Osteoblast (primary cell): Measurements from ENCODE around the gene RPRD1B. TPM values are rescaled to one million over a fixed set of nuclear protein-coding genes. Genes with fewer than 3 reads are reported as not detected.

Source experiments
- DNase-seq: peaks from one replicate; pipeline ENCODE4 v3.0.0; 2011; ENCODE audit warnings: low spot score, mixed read lengths; ENCODE audit not compliant: insufficient read length; ENCODE audit errors: missing footprints
- H2AFZ ChIP-seq: 2 replicates; pipeline ENCODE4 v1.6.0; 2011; ENCODE audit warnings: mild to moderate bottlenecking, low read length
- H3K27ac ChIP-seq: 2 replicates; pipeline ENCODE4 v1.5.1; 2011; ENCODE audit warnings: mild to moderate bottlenecking, low read depth, low read length, moderate library complexity
- H3K27me3 ChIP-seq: 2 replicates; pipeline ENCODE4 v1.6.0; 2012; ENCODE audit warnings: mild to moderate bottlenecking, control low read depth, inconsistent platforms, low read length, moderate library complexity; ENCODE audit not compliant: insufficient read depth
- H3K36me3 ChIP-seq: 2 replicates; pipeline ENCODE4 v1.5.1; 2011; ENCODE audit warnings: mild to moderate bottlenecking, low read length, control low read depth, moderate library complexity; ENCODE audit not compliant: insufficient read depth
- H3K4me1 ChIP-seq: 2 replicates; pipeline ENCODE4 v1.5.1; 2011; ENCODE audit warnings: mild to moderate bottlenecking, low read length, control low read depth, moderate library complexity; ENCODE audit not compliant: insufficient read depth
- H3K4me2 ChIP-seq: 2 replicates; pipeline ENCODE4 v1.6.0; 2011; ENCODE audit warnings: mild to moderate bottlenecking, low read length; ENCODE audit not compliant: insufficient read depth
- H3K4me3 ChIP-seq: fragments of 200-600 bp; sonication (generic); 3 replicates; pipeline ENCODE4 v1.5.1; 2012; ENCODE audit warnings: mild to moderate bottlenecking, low read length, inconsistent platforms; ENCODE audit not compliant: insufficient read depth
- H3K79me2 ChIP-seq: 2 replicates; pipeline ENCODE4 v1.6.0; 2012; ENCODE audit warnings: mild to moderate bottlenecking, low read length, control low read depth, inconsistent platforms; ENCODE audit not compliant: insufficient read depth
- H3K9me3 ChIP-seq: 2 replicates; pipeline ENCODE4 v1.5.1; 2011; ENCODE audit warnings: low read depth, low read length, control low read depth
- H4K20me1 ChIP-seq: 2 replicates; pipeline ENCODE4 v1.6.0; 2012; ENCODE audit warnings: mild to moderate bottlenecking, low read length, control low read depth; ENCODE audit not compliant: insufficient read depth
- total RNA-seq: library from RNA; depleted of rRNA; stranded (reverse); fragments of >200 nt; gene quantifications from 2 replicates; pipeline ENCODE4 v1.2.3, GENCODE V29; 2012
- TF ChIP-seq, protein P1 (sequence below): IDR thresholded peaks from 2 replicates; pipeline ENCODE4 v1.5.1; 2011; ENCODE audit warnings: mild to moderate bottlenecking, low read depth, low read length, moderate library complexity; ENCODE audit errors: extremely low read depth

The RPRD1B gene
- total RNA-seq, 1 donor, result 29.3 TPM

DNA sequence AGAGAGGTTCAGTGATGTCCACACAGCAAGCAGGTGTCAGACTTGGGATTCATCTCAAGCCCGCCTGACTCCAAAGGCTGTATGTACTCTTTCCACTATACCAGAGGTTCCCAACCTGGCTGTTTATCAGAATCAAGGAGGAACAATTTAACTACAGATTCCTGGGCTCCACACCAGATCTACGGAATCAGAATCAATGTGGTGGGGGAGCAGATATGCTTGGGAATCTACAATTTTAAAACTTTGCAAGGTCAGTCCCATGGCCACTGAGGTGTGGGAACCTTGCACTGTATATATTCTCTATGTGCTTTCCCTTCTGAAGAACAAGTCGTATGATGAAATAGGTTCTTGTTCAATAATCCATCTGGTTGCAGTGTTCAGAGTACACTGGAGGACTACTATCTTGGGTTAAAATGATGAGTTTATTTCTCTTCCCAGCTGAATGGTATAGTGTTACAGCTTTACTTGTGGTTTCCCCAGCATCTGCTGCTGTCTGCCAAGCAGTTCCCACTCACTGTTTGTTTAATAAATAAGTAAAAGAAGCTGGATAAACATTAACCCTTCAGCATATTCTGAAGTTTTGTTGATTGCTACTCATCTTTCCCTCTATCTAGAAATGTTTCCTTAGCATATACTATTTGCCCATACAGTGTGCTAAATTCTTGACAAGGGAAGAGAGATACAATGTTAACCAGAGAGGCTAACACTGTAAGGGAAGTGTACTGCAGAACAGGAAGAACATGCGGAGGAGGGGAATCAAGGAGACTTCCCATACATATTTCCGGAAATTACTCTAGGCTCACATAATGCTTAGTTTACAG lies 10.2 kb upstream of the RPRD1B start:
- Histone ChIP-seq H3K27ac (peak overlapping the region; percentile 3), H3K4me2 (peak overlapping the region; percentile 45), H3K36me3 (peaks cover 7% of the 10 kb centered on the region), H3K4me3 (no peak overlapping the region), H3K27me3 (no peaks in the 10 kb centered on the region), H2AFZ (no peak overlapping the region), H3K79me2 (peaks cover 79% of the 10 kb centered on the region), H4K20me1 (peaks cover 7% of the 10 kb centered on the region), H3K9me3 (no peaks in the 10 kb centered on the region), H3K4me1 (peaks cover 27% of the 10 kb centered on the region)
- DNase-seq, result peak; percentile 72
- TF ChIP-seq, protein P1, sequence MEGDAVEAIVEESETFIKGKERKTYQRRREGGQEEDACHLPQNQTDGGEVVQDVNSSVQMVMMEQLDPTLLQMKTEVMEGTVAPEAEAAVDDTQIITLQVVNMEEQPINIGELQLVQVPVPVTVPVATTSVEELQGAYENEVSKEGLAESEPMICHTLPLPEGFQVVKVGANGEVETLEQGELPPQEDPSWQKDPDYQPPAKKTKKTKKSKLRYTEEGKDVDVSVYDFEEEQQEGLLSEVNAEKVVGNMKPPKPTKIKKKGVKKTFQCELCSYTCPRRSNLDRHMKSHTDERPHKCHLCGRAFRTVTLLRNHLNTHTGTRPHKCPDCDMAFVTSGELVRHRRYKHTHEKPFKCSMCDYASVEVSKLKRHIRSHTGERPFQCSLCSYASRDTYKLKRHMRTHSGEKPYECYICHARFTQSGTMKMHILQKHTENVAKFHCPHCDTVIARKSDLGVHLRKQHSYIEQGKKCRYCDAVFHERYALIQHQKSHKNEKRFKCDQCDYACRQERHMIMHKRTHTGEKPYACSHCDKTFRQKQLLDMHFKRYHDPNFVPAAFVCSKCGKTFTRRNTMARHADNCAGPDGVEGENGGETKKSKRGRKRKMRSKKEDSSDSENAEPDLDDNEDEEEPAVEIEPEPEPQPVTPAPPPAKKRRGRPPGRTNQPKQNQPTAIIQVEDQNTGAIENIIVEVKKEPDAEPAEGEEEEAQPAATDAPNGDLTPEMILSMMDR, result no peak

DNA sequence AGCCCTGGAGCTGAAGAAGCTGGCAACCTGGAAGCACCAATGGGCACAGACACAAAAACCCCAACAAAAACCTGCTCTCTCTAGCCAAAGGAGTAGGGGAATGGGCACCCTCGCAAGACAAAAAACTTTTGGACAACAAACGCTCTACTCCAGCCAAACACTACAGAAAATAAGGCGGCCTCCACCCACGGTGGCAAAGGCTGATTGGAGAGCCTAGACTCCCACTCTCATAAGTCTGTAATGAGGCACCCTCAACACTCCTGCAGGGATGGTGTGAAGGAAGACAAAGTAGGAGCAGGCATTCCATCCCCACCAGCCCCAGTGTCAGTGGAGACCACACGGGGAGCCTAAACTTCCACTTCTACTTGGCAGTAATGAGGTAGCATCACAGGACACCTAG lies 9.1 kb upstream of the RPRD1B start:
- TF ChIP-seq, protein P1, result no peak
- Histone ChIP-seq H3K4me1 (peaks cover 27% of the 10 kb centered on the region), H3K27me3 (no peaks in the 10 kb centered on the region), H4K20me1 (peaks cover 7% of the 10 kb centered on the region), H3K79me2 (peaks cover 80% of the 10 kb centered on the region), H3K4me3 (no peak overlapping the region), H3K4me2 (no peak overlapping the region), H3K27ac (no peak overlapping the region), H3K36me3 (no peaks in the 10 kb centered on the region), H2AFZ (peak overlapping the region; percentile 26), H3K9me3 (no peaks in the 10 kb centered on the region)
- DNase-seq, result no peak

DNA sequence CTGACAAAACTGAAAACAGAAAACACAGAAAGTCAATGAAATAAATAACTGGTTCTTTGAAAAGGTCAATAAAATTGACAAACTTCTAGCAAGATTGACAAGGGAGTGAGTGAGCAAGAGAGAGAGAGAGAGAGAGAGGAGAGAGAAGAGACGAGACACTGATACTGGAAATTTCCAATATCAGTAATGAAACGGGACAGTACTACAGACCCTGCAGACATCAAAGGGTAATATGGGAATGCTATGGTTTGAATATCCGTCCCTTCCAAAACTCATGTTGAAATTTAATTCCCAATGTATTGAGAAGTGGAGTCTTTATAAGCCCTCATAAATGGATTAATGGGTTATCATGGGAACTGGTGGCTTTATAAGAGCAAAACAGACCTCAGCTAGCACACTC lies 4.1 kb upstream of the RPRD1B start:
- Histone ChIP-seq H3K4me2 (no peak overlapping the region), H3K27ac (no peak overlapping the region), H3K4me3 (no peak overlapping the region), H3K79me2 (peaks cover 97% of the 10 kb centered on the region), H3K9me3 (no peaks in the 10 kb centered on the region), H4K20me1 (peaks cover 2% of the 10 kb centered on the region), H2AFZ (no peak overlapping the region), H3K4me1 (peaks cover 16% of the 10 kb centered on the region), H3K27me3 (no peaks in the 10 kb centered on the region), H3K36me3 (no peaks in the 10 kb centered on the region)
- TF ChIP-seq, protein P1, result no peak
- no peak for DNase-seq

DNA sequence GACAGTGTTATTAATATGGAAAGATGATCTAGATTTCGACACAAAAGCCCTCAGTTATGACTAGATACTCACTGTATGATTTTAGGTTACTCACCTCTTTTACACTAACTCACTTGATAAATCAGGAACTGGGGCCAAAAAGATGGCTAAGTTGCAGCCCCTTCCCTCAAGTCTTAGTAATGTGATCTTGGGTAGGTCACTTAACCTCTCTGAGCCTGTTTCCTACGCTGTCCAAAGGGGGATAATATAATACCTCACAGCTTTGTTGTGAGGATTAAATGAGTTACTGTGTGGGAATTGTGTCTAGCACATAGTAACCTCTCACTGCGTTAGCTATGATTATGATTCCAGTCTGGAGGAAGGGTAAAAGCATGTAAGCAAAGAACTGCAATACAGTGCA lies 1.6 kb upstream of the RPRD1B start:
- H3K27me3 ChIP-seq, result no peaks in the 10 kb centered on the region
- no peak overlapping the region for H3K27ac ChIP-seq
- no peaks in the 10 kb centered on the region for H3K9me3 ChIP-seq
- H3K79me2 ChIP-seq, result peaks cover 97% of the 10 kb centered on the region
- H3K4me3 ChIP-seq, result no peak overlapping the region
- peak overlapping the region; percentile 87 for H3K4me2 ChIP-seq
- peaks cover 22% of the 10 kb centered on the region for H3K4me1 ChIP-seq
- TF ChIP-seq, protein P1, result no peak
- no peak overlapping the region for H2AFZ ChIP-seq
- no peak for DNase-seq
- H4K20me1 ChIP-seq, result peaks cover 6% of the 10 kb centered on the region
- H3K36me3 ChIP-seq, result peaks cover 8% of the 10 kb centered on the region
